ENCODE results near the gene EFCAB14. TPM values are rescaled to one million over a fixed set of nuclear protein-coding genes. Genes with fewer than 3 reads are reported as not detected.
A peak's percentile ranks its signal among the peaks of the same experiment; 100 is the strongest.
"Not testable (repeated sequence)": the region's sequence is repeated elsewhere in the genome, so short reads cannot be mapped to it uniquely, and the experiment has no call there.

The EFCAB14 gene
- total RNA-seq, 1 donor from 2014 or later = 56.5 TPM

GRCh38 chr1:46686255-46686654, 32.7 kb downstream of the EFCAB14 start:
- DNase-seq (ENCODE audit: low read depth in 2 of 2) = peak in 1 of 2 donors; percentile 56

GRCh38 chr1:46684670-46685069, 34.2 kb downstream of the EFCAB14 start:
- DNase-seq (ENCODE audit: low read depth in 2 of 2) = no peak

GRCh38 chr1:46682064-46682463, 36.9 kb downstream of the EFCAB14 start:
- no peak for DNase-seq (ENCODE audit: low read depth in 2 of 2)

GRCh38 chr1:46681333-46682034, 37.4 kb downstream of the EFCAB14 start:
- peak in 1 of 2 donors; percentile 32 for DNase-seq (ENCODE audit: low read depth in 2 of 2)

GRCh38 chr1:46679789-46680573, 38.9 kb downstream of the EFCAB14 start:
- DNase-seq (ENCODE audit: low read depth in 2 of 2) = no peak

- DNase-seq (ENCODE audit: low read depth in 2 of 2) = no peak
These were observed 41.6 kb downstream of the EFCAB14 start for GRCh38 chr1:46677339-46677738.

- no peak for DNase-seq (ENCODE audit: low read depth in 2 of 2)
These were observed 42.4 kb downstream of the EFCAB14 start for GRCh38 chr1:46676531-46676930.

- no peak for DNase-seq (ENCODE audit: low read depth in 2 of 2)
These were observed 43.2 kb downstream of the EFCAB14 start for GRCh38 chr1:46675549-46676314.

- DNase-seq (ENCODE audit: low read depth in 2 of 2) = peak; percentile 34 to 74
These were observed 45.1 kb downstream of the EFCAB14 start for GRCh38 chr1:46673749-46674182.

- no peak for DNase-seq (ENCODE audit: low read depth in 2 of 2)
These were observed 46.2 kb downstream of the EFCAB14 start for GRCh38 chr1:46672696-46673095.

GRCh38 chr1:46671554-46671953, 47.4 kb downstream of the EFCAB14 start, which contains the start of gene TEX38:
Gene TEX38 (plus strand): TSS chr1:46671854. CDS start chr1:46671935, 81 bp downstream.
- DNase-seq (ENCODE audit: low read depth in 2 of 2) = no peak

- no peak for DNase-seq (ENCODE audit: low read depth in 2 of 2)
These were observed 48.8 kb downstream of the EFCAB14 start for GRCh38 chr1:46670134-46670533.

- peak; percentile 32 to 63 for DNase-seq (ENCODE audit: low read depth in 2 of 2)
These were observed 50.8 kb downstream of the EFCAB14 start, which contains the start of gene ATPAF1 for GRCh38 chr1:46667782-46668760. Gene ATPAF1 (minus strand): TSS chr1:46668364. CDS start chr1:46668322, 42 bp downstream.

- DNase-seq (ENCODE audit: low read depth in 2 of 2) = no peak
These were observed 52.9 kb downstream of the EFCAB14 start for GRCh38 chr1:46665983-46666382.

GRCh38 chr1:46662919-46663318, 56.0 kb downstream of the EFCAB14 start:
- not testable (repeated sequence) for DNase-seq (ENCODE audit: low read depth in 2 of 2)

GRCh38 chr1:46660116-46660515, 58.8 kb downstream of the EFCAB14 start:
- DNase-seq (ENCODE audit: low read depth in 2 of 2) = not testable (repeated sequence)

- DNase-seq (ENCODE audit: low read depth in 2 of 2) = no peak
These were observed 59.5 kb downstream of the EFCAB14 start for GRCh38 chr1:46659307-46659870.

GRCh38 chr1:46657775-46658174, 61.1 kb downstream of the EFCAB14 start:
- DNase-seq (ENCODE audit: low read depth in 2 of 2) = no peak

- no peak for DNase-seq (ENCODE audit: low read depth in 2 of 2)
These were observed 62.3 kb downstream of the EFCAB14 start for GRCh38 chr1:46656643-46657042.

GRCh38 chr1:46655848-46656247, 63.1 kb downstream of the EFCAB14 start:
- DNase-seq (ENCODE audit: low read depth in 2 of 2) = no peak

All from dermis microvascular lymphatic vessel endothelial cell (primary cell).